HepG2 (cell line): Measurements from ENCODE around the gene MYO19. TPM values are rescaled to one million over a fixed set of nuclear protein-coding genes. Genes with fewer than 3 reads are reported as not detected.

ENCODE experiments used
- FOXK2 ChIP-seq: fragments of 450-650 bp; IDR thresholded peaks from 2 replicates; pipeline ENCODE4 v1.6.1; 2016
- HCFC1 ChIP-seq: fragments of 150-350 bp; IDR thresholded peaks from 2 replicates; pipeline ENCODE4 v1.6.1; 2014; ENCODE audit warnings: low read depth, low read length
- HNRNPLL ChIP-seq: fragments of 200-400 bp; formaldehyde crosslinking; IDR thresholded peaks from 2 replicates; pipeline ENCODE4 v1.6.1; 2017; ENCODE audit warnings: mild to moderate bottlenecking, low read depth, low read length; ENCODE audit not compliant: poor library complexity, severe bottlenecking
- HOXA9 ChIP-seq: sonication (generic); formaldehyde crosslinking; IDR thresholded peaks from 2 replicates; pipeline ENCODE4 v1.8.1; 2022; ENCODE audit warnings: missing genetic modification reagents, mild to moderate bottlenecking, moderate library complexity, borderline replicate concordance
- JUN ChIP-seq: sonication (generic); formaldehyde crosslinking; IDR thresholded peaks from 2 replicates; pipeline ENCODE4 v1.4.0; 2020; ENCODE audit warnings: mild to moderate bottlenecking, missing genetic modification reagents
- MYC ChIP-seq: sonication (generic); formaldehyde crosslinking; IDR thresholded peaks from 2 replicates; pipeline ENCODE4 v1.9.0; 2021; ENCODE audit warnings: missing genetic modification reagents, borderline replicate concordance
- ZEB1 ChIP-seq: IDR thresholded peaks from 2 replicates; pipeline ENCODE4 v1.6.1; 2012; ENCODE audit warnings: mild to moderate bottlenecking, low read depth, inconsistent platforms; ENCODE audit not compliant: insufficient replicate concordance
- ZNF232 ChIP-seq: sonication (generic); formaldehyde crosslinking; IDR thresholded peaks from 2 replicates; pipeline ENCODE4 v1.4.0; 2020; ENCODE audit warnings: missing genetic modification reagents, borderline replicate concordance
- ZNF432 ChIP-seq: sonication (generic); formaldehyde crosslinking; IDR thresholded peaks from 2 replicates; pipeline ENCODE4 v1.5.0; 2020; ENCODE audit warnings: missing genetic modification reagents, mild to moderate bottlenecking, borderline replicate concordance
- ZNF563 ChIP-seq: sonication (generic); formaldehyde crosslinking; IDR thresholded peaks from 2 replicates; pipeline ENCODE4 v1.8.0; 2022; ENCODE audit warnings: mild to moderate bottlenecking, moderate library complexity, missing genetic modification reagents
- ZNF607 ChIP-seq: sonication (generic); formaldehyde crosslinking; IDR thresholded peaks from 2 replicates; pipeline ENCODE4 v1.5.1; 2020; ENCODE audit warnings: missing genetic modification reagents, mild to moderate bottlenecking, borderline replicate concordance
- ZNF746 ChIP-seq: sonication (generic); formaldehyde crosslinking; IDR thresholded peaks from 2 replicates; pipeline ENCODE4 v1.8.0; 2022; ENCODE audit warnings: mild to moderate bottlenecking, missing genetic modification reagents
- ZSCAN21 ChIP-seq: sonication (generic); formaldehyde crosslinking; IDR thresholded peaks from 2 replicates; pipeline ENCODE4 v1.8.0; 2022; ENCODE audit warnings: mild to moderate bottlenecking, missing genetic modification reagents, moderate library complexity, borderline replicate concordance
- polyA plus RNA-seq, 8 experiments: library from polyadenylated mRNA; depleted of rRNA in 3 of 8; stranded (reverse) in 7 of 8; unstranded in 1 of 8; fragments of >200 nt; fragmentation: Illumina TruSeq in 4 of 8; extraction: Trizol in 4 of 8; gene quantifications; 2 replicates each; pipeline versions ENCODE4 v1.2.1 to v1.2.3, GENCODE V29; 2011 to 2016; ENCODE audit warnings: low read depth in 4 of 8, missing spikeins in 1 of 8, mixed read lengths in 1 of 8; ENCODE audit not compliant: insufficient read depth in 1 of 8
- total RNA-seq, 5 experiments: library from RNA; depleted of rRNA; stranded (reverse); fragments of >200 nt; fragmentation: Illumina TruSeq; extraction: Trizol; gene quantifications; 2 replicates each; pipeline ENCODE4 v1.2.3, GENCODE V29; 2016; ENCODE audit warnings: low read depth in 1 of 5
- TF ChIP-seq, protein P1 (sequence below), 2 experiments: sonication (generic) in 1 of 2; formaldehyde crosslinking in 1 of 2; IDR thresholded peaks; 2 replicates each; pipeline versions ENCODE4 v1.6.1 to v1.9.0; 2014 to 2022; ENCODE audit warnings: antibody characterized with exemption in 1 of 2, borderline replicate concordance in 1 of 2, inconsistent platforms in 1 of 2, low read depth in 1 of 2, missing genetic modification reagents in 1 of 2
- TF ChIP-seq, protein P2 (sequence below): sonication (generic); formaldehyde crosslinking; IDR thresholded peaks from 2 replicates; pipeline ENCODE4 v1.9.0; 2021; ENCODE audit warnings: missing genetic modification reagents, borderline replicate concordance

Gene MYO19
- total and polyA plus RNA-seq, 2 of the 13 experiments (the other 11 are each of a cell fraction or from before 2014, with no cell fraction given) = 75.7 to 82.3 TPM

DNA sequence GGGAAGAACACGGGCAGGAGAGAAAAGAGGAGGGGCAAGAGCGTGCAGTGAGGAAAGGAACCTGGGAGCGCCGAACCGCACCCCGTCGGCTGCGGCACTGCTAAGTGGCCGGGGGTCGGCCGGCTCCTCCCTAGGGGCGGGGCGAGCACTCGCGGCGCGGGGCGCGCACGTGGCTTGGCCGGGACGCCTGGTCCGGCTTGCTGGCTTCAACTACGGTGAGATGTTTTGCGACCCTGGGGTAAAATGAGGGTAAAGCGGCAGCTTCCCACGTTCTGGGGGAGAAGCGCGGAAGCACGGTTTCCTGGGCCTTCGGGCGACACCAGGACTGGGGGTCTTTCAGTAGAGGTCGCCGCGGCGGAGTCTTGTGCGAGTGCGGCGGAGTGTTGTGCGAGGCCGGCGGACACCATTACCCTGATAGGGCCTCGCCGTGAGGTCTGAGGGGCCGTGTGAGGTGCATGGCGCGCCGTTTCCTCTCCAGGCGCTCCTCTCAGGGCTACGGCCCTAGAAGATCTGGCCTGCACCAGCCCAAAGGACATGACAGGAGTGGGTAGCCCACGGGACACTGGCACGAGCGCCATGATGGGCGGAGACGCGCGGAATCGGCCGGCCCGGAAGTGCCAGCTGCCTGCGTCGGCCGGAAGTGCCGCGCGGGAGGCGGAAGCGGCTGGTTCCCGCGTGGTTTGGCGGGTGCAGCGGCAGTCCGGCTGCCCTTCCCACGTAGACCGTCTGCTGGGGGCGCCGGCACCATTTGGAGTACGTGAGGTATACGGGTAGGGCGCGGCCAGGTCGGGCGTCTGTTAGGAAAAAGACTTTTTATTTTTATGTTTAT, at the start of gene MYO19, which contains the start of gene PIGW (continued):
- TF ChIP-seq, protein P1, sequence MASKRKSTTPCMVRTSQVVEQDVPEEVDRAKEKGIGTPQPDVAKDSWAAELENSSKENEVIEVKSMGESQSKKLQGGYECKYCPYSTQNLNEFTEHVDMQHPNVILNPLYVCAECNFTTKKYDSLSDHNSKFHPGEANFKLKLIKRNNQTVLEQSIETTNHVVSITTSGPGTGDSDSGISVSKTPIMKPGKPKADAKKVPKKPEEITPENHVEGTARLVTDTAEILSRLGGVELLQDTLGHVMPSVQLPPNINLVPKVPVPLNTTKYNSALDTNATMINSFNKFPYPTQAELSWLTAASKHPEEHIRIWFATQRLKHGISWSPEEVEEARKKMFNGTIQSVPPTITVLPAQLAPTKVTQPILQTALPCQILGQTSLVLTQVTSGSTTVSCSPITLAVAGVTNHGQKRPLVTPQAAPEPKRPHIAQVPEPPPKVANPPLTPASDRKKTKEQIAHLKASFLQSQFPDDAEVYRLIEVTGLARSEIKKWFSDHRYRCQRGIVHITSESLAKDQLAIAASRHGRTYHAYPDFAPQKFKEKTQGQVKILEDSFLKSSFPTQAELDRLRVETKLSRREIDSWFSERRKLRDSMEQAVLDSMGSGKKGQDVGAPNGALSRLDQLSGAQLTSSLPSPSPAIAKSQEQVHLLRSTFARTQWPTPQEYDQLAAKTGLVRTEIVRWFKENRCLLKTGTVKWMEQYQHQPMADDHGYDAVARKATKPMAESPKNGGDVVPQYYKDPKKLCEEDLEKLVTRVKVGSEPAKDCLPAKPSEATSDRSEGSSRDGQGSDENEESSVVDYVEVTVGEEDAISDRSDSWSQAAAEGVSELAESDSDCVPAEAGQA (IDR thresholded peaks at IDR 0.05; ENCODE audit: low read depth) = peak; percentile 71
- TF ChIP-seq, protein P1 (CRISPR knock-in tag; IDR thresholded peaks at IDR 0.05; ENCODE audit: borderline replicate concordance) = no peak
- TF ChIP-seq HOXA9 (no peak), MYC (CRISPR knock-in tag) (peak; percentile 97), HCFC1 (peak; percentile 56), FOXK2 (no peak), JUN (CRISPR knock-in tag) (0 out of 2 replicates have a peak, but pooled peaks have one; percentile 35), ZNF232 (CRISPR knock-in tag) (peak; percentile 56; the same call in 1 of the 2 replicates), ZNF432 (CRISPR knock-in tag) (no peak), ZNF563 (CRISPR knock-in tag) (0 out of 2 replicates have a peak, but pooled peaks have one; percentile 47), ZEB1 (no peak), ZNF607 (CRISPR knock-in tag) (peak; percentile 87), ZSCAN21 (CRISPR knock-in tag) (0 out of 2 replicates have a peak, but pooled peaks have one; percentile 43), HNRNPLL (peak; percentile 55), ZNF746 (CRISPR knock-in tag) (no peak)
- TF ChIP-seq, protein P2, sequence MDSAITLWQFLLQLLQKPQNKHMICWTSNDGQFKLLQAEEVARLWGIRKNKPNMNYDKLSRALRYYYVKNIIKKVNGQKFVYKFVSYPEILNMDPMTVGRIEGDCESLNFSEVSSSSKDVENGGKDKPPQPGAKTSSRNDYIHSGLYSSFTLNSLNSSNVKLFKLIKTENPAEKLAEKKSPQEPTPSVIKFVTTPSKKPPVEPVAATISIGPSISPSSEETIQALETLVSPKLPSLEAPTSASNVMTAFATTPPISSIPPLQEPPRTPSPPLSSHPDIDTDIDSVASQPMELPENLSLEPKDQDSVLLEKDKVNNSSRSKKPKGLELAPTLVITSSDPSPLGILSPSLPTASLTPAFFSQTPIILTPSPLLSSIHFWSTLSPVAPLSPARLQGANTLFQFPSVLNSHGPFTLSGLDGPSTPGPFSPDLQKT = no peak; the same call in none of the 2 replicates
